Fibroblast of skin of left quadriceps (primary cell): ENCODE measurements around the gene LMNTD2.
A peak's percentile ranks its signal among the peaks of the same experiment; 100 is the strongest.

ENCODE experiments used
- DNase-seq, 2 experiments: peaks; one replicate each; pipeline ENCODE4 v3.0.0-alpha.2; 2013; ENCODE audit warnings: low read depth in 2 of 2

Gene LMNTD2

GRCh38 chr11:514606-515005 is 45.9 kb downstream of the LMNTD2 start:
- DNase-seq = no peak

DNA sequence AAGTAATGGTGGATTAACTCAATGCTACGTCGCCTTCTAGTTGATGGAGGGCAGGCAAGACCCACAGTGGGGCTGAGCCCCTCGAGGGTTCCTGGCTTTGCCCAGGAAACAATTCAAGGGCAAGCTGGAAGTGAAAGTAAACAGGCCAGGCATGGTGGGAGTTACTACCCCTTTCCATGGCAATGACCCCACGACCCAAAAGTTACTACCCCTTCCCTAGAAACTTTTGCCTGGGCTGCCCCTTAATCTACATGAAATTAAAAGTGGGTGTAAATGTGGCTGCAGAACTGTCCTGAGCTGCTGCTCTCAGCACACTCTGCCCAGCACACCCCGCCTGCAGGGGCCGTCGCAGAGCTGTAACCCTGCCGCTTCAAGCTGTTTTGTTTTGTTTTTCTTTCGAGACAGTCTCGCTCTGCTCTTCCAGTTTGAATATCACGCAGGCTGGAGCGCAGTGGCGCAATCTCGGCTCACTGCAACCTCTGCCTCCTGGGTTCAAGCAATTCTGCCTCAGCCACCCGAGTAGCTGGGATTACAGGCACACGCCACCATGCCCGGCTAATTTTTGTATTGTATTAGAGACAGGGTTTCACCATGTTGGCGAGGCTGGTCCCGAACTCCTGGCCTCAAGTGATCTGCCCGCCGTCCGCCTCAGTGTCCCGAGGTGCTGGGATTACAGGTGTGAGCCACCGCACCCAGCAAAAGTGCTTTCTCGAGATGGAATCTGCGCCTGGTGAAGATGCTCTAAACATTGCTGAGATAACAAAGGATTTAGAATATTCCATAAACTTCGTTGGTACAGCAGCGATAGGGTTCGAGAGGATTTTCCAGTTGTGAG is 47.6 kb downstream of the LMNTD2 start:
- DNase-seq = no peak

GRCh38 chr11:508956-509355 is 51.6 kb downstream of the LMNTD2 start:
- no peak for DNase-seq

DNA sequence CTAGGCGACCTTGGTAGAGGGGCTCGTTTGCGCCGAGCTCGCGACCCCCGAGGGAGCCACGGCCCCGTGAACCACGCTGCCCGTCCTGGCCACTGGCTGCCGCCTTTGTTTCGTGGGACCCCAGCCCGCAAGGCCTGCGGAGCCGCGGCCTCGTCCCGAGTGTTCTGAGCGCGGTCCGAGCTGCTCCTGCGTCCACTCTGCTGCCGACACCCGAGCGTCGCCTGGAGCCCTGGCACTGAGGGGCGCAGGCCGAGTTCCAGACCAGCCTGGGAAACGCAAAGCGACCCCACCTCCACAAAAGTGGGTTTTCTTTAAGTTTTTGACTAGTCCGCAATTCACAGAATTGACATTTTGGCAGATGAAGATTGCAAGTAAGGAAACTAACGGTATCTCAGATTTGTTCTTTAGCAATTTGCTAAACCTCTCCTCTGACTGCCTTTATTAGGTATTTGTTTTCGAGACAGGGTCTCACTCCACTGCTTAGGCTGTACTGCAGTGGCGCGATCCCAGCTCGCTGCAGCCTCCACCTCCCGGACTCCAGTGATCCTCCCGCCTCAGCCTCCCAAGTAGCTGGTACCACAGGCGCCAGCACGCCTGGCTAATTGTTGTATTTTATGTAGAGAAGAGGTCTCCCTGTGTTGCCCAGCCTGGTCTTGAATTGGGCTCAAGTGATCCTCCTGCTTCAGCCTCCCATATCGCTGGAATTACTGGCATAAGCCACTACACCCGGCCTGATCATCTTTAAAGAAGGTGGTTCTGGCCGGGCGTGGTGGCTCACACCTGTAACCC is 52.6 kb downstream of the LMNTD2 start:
- DNase-seq = no peak

GRCh38 chr11:506995-507726 is 53.4 kb downstream of the LMNTD2 start, which contains the start of gene RNH1:
RNH1 (minus strand) TSS chr11:507242; CDS start chr11:502162, 5,080 bp downstream.
- peak; percentile 90 to 91 for DNase-seq

DNA sequence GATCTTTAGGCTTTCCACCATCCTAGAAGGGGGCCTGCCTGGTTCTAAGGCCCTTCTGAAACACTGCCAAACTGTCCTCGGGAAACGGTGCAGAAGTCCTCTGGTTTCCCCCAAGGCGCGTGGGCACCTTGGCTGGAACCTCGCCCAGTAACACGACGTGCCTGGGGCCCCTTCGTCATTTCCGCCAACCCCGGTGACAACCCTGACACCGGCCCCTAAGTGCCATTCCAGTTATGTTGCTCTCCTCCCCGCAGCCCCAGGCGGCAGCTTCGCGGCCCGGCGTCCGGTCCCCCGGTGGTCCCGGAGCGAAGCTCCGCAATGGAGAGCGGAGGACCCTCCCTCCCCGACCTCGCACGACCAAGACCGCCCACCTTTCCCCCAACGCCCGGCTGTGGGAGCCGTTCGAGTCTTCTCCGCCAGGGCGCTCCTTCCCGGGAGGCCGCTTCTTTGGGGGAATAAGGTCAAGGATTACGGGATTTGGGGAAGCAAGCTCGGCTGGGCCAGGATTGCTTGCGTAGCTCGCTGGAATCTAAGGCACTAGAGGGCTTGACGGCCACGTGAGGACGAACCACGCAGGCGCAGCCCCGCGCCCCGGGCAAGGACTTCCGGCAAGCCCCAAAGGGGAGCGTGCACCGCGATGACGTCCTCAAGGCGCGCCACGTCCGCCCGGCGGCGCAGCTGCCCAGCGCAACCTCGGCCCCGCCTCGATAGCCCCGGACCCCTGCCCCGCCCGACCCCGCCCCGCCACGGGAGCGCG is 54.1 kb downstream of the LMNTD2 start:
- peak; percentile 92 to 93 for DNase-seq

DNA sequence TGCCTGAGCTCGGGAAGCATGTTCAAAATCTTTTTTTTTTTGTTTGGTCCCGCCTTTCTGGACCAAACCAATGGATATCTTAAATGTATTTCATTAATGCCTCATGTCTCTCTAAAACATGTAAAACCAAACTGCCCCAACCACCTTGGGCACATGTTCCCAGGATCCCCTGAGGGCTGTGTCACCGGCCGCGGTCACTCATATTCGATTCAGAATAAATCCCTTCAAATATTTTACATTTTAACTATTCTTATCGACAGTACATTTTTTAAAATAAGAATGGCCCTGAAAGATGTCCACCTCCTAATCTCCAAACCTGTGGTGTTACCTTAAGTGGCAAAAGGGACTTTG is 55.6 kb downstream of the LMNTD2 start:
- no peak for DNase-seq
